BLaER1 (cell line): ENCODE data around the gene KLHDC10.
"Not testable (repeated sequence)": the region's sequence is repeated elsewhere in the genome, so short reads cannot be mapped to it uniquely, and the experiment has no call there.

Source experiments
- H3K27ac ChIP-seq: shearing (Covaris generic); formaldehyde crosslinking; 2 replicates; pipeline ENCODE4 v1.8.1; 2022
- H3K27me3 ChIP-seq: shearing (Covaris generic); formaldehyde crosslinking; 2 replicates; pipeline ENCODE4 v1.8.1; 2022
- H3K36me3 ChIP-seq: shearing (Covaris generic); formaldehyde crosslinking; 2 replicates; pipeline ENCODE4 v1.8.1; 2022
- H3K4me1 ChIP-seq: shearing (Covaris generic); formaldehyde crosslinking; 2 replicates; pipeline ENCODE4 v1.8.1; 2022
- H3K4me2 ChIP-seq: shearing (Covaris generic); formaldehyde crosslinking; 2 replicates; pipeline ENCODE4 v1.8.1; 2022
- H3K4me3 ChIP-seq: shearing (Covaris generic); formaldehyde crosslinking; 2 replicates; pipeline ENCODE4 v1.8.1; 2022
- H3K9ac ChIP-seq: shearing (Covaris generic); formaldehyde crosslinking; 2 replicates; pipeline ENCODE4 v1.8.1; 2022
- H3K9me3 ChIP-seq: shearing (Covaris generic); formaldehyde crosslinking; 2 replicates; pipeline ENCODE4 v1.8.1; 2022
- H4K20me1 ChIP-seq: shearing (Covaris generic); formaldehyde crosslinking; 2 replicates; pipeline ENCODE4 v1.8.1; 2022
- Cebpa-rat ChIP-seq: shearing (Covaris generic); IDR thresholded peaks from 2 replicates; pipeline ENCODE4 v1.8.1; 2022

Gene KLHDC10

DNA sequence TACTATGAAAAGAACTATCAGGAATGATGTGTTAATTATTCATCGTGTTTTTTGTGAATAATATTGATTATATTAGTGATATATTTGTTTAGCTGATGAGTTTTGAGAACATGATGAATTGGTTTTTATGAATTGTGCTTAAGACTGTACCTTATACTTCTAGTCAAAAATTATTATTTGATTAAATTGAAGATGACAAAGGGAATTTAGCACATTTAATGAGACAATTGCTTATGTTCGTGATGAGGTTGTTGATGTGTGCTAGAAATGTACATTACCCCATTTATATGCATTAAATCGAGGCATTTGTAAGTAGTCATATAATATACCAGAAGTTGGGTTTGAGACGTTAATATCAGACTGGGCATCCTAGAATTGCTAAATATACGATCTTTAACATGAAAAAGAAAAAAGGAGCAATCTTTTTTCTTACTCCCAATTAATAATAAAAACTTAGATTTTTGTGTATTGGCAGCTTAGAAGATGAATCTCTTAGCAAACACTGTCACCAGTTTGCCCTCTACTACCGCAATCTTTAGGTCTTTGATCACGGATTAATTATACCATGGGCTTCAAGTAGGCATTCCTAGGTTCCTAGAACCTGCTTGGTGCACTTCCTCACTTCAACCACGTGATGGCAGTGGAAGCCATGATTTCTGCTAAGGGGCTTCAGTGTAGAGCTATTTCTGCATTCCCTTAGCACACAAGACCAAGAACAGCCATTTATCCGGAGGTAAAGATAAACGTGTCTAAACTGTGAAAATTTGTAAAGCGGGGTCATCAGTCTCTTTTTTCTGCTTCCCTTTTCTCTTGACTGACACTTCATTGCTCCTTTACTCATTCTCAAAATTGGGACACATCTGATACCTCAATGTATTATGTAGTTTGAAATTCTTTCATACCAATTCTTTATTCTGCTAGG lies 1.6 kb downstream of the KLHDC10 start:
- Histone ChIP-seq H3K27ac (no peak overlapping the region), H3K36me3 (peaks cover 15% of the 10 kb centered on the region), H4K20me1 (peaks cover 62% of the 10 kb centered on the region), H3K27me3 (no peaks in the 10 kb centered on the region), H3K4me1 (peaks cover 23% of the 10 kb centered on the region), H3K4me3 (peak overlapping the region; percentile 91), H3K9ac (peak overlapping the region; percentile 88; the same call in 1 of the 2 replicates), H3K4me2 (peak overlapping the region; percentile 95), H3K9me3 (no peaks in the 10 kb centered on the region)
- TF ChIP-seq Cebpa-rat = no peak

DNA sequence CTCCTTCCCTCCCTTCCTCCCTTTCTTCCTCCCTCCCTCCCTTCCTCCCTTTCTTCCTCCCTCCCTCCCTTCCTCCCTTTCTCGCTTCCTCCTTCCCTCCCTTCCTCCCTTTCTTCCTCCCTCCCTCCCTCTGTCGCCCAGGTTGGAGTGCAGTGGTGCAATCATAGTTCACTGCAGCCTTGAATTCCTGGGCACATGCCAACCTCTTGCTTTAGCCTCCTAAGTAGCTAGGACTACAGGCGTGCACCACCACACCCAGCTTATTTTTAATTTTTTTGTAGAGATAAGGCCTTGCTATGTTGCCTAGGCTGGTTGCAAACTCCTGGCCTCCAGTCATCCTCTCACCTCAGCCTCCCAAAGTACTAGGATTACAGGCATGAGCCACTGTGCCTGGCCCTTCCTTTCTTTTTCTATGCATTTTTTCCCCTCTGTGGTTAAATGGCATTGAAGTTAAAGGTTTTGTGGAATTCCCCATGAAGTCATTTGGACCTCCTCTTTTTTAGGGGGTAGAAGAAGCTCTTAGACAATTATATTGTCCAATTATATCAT lies 9.6 kb downstream of the KLHDC10 start:
- H3K9me3 ChIP-seq = peaks cover 16% of the 10 kb centered on the region
- no peak overlapping the region for H3K4me3 ChIP-seq
- no peak overlapping the region for H3K9ac ChIP-seq
- peaks cover 82% of the 10 kb centered on the region for H4K20me1 ChIP-seq
- H3K4me2 ChIP-seq = no peak overlapping the region
- no peak overlapping the region for H3K27ac ChIP-seq
- H3K27me3 ChIP-seq = no peaks in the 10 kb centered on the region
- no peak for TF ChIP-seq Cebpa-rat
- peaks cover 34% of the 10 kb centered on the region for H3K36me3 ChIP-seq
- H3K4me1 ChIP-seq = no peaks in the 10 kb centered on the region

DNA sequence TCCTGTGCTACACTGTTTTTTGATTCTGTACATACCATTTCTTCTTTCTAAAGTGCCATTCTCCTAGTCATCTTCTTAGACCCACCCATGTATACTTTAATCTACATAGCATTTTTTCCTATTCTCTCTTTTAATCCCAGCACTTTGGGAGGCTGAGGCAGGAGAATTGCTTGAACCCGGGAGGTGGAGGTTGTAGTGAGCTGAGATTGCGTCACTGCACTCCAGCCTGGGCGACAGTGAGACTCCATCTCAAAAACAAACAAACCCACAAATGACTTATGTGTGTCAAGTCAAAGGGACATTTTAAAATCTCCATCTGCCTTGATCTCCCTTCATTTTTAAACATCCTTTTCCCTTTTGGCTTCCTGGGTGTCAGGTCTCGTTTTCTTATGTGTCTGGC lies 13.2 kb downstream of the KLHDC10 start:
- H3K27me3 ChIP-seq, H3K9ac ChIP-seq: not testable (repeated sequence)

DNA sequence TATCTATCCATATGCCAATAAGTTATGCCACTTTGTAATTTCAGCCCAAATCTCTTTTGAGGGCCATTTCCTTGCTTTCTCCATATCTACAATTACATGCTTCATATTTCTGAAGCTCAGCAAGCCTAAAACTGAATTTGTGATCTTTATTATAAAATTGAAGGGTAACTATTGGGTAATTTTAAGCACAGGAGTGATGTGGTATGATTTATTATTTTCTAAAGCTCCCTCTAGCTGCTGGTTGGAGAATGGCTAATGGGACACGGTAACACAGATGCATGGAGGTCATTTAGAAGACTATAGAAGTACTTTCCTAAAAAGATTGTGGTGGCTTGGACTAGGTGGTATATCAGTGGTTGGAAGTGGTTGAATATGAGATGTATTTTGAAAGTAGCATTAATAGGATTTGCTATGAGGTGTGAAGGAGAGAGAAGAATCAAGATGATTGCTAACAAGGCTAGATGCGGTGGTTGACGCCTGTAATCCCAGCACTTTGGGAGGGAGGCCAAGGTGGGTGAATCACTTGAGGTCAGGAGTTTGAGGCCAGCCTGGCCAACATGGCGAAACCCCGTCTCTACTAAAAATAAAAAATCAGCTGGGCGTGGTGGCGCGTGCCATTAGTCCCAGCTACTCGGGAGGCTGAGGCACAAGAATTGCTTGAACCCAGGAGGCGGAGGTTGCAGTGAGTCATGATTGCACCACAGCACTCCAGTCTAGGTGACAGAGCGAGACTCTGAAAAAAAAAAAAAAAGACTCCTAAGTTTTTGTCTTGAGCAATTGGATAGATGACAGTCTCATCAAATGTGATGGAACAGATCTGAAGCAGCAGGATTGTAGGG lies 13.9 kb downstream of the KLHDC10 start:
- H3K27me3 ChIP-seq = no peaks in the 10 kb centered on the region
- no peak for TF ChIP-seq Cebpa-rat
- H3K4me3 ChIP-seq = no peak overlapping the region
- peaks cover 24% of the 10 kb centered on the region for H3K36me3 ChIP-seq
- H3K4me2 ChIP-seq = no peak overlapping the region
- peaks cover 90% of the 10 kb centered on the region for H4K20me1 ChIP-seq
- H3K4me1 ChIP-seq = no peaks in the 10 kb centered on the region
- H3K27ac ChIP-seq = no peak overlapping the region
- H3K9ac ChIP-seq = no peak overlapping the region
- peaks cover 9% of the 10 kb centered on the region for H3K9me3 ChIP-seq

More for the DNA sequence above, 13.2 kb downstream of the KLHDC10 start:
- Histone ChIP-seq H4K20me1 (peaks cover 90% of the 10 kb centered on the region), H3K36me3 (peaks cover 30% of the 10 kb centered on the region), H3K9me3 (peaks cover 10% of the 10 kb centered on the region)
- H3K27ac ChIP-seq, H3K4me3 ChIP-seq, H3K4me1 ChIP-seq, H3K4me2 ChIP-seq: not testable (repeated sequence)

DNA sequence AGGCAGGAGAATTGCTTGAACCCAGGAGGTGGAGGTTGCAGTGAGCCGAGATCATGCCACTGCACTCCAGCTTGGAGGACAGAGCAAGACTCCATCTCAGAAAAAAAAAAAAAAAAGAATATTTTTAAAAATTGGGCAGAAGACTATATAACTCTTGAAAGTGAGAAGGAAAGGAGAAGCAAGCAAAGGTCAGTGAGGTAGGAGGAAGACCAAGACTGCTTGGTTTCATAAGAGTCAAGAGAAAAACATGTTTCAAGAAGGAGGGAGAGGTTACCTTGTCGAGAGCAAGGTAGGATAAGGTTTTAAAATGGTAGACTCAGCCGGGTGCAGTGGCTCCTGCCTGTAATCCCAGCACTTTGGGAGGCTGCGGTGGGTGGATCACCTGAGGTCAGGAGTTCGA lies 14.9 kb downstream of the KLHDC10 start:
- not testable (repeated sequence) for H3K4me2 ChIP-seq, H3K27ac ChIP-seq, H3K9me3 ChIP-seq, H3K27me3 ChIP-seq, H3K4me3 ChIP-seq, H3K9ac ChIP-seq, H3K4me1 ChIP-seq
- peaks cover 26% of the 10 kb centered on the region for H3K36me3 ChIP-seq
- H4K20me1 ChIP-seq = peaks cover 96% of the 10 kb centered on the region

DNA sequence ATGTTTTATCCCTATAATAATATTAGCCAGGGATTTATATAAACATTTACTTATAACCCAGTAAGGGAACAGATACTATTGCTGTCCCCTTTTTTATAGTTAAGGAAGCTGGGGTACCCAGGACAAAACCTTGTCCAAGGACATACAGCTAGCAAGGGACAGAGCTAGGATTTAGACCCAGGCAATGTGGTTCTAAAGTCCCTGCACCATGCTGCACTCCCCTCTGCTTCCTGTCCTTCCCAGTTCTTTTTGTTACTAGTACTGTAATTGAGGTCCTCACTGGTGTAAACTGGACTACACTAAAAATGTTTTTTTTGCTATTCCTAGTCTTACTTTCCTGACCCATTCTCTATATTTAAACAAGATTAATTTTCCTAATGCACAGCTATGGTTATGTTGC lies 16.6 kb downstream of the KLHDC10 start:
- Histone ChIP-seq H3K36me3 (peaks cover 30% of the 10 kb centered on the region), H3K4me2 (no peak overlapping the region), H4K20me1 (peaks cover 93% of the 10 kb centered on the region), H3K9me3 (no peaks in the 10 kb centered on the region), H3K27ac (no peak overlapping the region), H3K9ac (no peak overlapping the region), H3K4me1 (no peaks in the 10 kb centered on the region), H3K4me3 (no peak overlapping the region), H3K27me3 (no peaks in the 10 kb centered on the region)
- TF ChIP-seq Cebpa-rat = no peak

DNA sequence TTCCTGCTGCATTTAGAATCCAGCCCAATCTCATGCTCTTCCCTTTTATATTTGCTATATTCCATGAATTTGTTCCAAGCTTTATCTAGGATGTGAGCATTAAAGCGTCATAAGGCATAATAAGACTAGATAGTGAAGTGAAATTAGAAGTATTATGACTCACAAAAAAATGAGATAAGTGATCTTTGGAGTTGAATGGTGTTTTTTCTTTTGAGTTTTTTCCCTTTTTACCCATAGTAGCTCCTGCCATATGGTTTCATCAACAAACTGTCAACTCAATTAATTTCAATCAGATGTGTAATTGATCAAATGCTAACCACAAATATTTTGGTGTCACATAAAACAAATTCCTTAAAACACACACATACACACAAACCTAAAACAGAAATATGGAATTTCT lies 17.0 kb downstream of the KLHDC10 start:
- Histone ChIP-seq H3K9ac (no peak overlapping the region), H3K4me1 (no peaks in the 10 kb centered on the region), H3K27ac (no peak overlapping the region)

DNA sequence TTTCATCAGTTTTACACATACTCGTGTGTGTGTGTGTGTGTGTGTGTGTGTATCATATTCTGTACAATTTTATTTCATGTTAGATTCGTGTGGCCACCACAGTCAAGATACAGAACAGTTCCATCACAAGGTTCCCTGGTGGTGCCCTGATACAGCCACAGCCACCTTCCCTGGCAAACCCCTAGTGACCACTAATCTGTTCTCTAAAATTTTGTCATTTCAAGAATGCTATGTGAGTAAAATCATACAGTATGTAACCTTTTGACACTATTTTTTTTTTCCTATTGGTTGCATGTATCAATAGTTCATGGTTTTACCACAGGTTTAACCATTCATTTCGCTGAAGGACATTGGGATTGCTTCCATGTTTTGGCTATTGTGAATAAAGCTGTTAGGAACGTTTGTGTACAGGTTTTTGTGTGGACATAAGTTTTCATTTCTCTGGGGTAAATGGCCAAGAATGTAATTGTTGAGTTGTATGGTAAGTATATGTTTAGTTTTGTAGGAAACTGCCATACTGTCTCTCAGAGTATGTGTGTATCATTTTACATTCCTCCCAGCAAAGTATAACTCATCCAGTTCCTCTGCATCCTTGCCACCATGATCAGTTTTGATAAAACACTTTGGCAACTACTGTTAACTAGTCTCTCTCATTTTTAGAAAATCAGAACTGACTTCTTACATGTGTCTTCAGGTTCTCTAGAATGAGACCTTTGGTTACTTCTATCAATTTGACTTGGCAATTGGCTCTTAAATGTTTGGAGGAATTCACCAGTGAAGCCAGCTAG lies 20.6 kb downstream of the KLHDC10 start:
- H3K4me2 ChIP-seq = no peak overlapping the region

More for the DNA sequence above, 17.0 kb downstream of the KLHDC10 start:
- peaks cover 30% of the 10 kb centered on the region for H3K36me3 ChIP-seq
- no peak overlapping the region for H3K4me2 ChIP-seq
- H3K9me3 ChIP-seq = no peaks in the 10 kb centered on the region
- no peak overlapping the region for H3K4me3 ChIP-seq
- no peaks in the 10 kb centered on the region for H3K27me3 ChIP-seq
- peaks cover 92% of the 10 kb centered on the region for H4K20me1 ChIP-seq
- TF ChIP-seq Cebpa-rat = no peak

DNA sequence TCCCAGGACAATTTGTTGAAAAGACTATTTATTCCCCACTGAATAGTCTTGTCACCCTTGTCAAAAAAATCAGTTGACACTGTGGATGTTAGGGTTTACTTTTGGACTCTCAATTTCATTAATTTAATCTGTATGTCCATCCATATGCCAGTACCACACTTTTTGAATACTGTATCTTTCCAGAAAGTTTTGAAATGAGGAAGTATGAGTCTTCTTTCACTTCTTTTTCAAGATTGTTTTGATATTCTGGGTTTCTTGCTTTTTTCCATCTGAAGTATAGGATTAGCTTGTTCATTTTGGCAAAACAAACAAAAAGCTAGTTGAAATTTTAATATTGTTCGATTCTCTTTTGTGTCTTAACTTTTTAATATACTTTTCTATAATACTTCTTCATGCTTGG lies 21.7 kb downstream of the KLHDC10 start:
- peaks cover 92% of the 10 kb centered on the region for H4K20me1 ChIP-seq
- H3K4me2 ChIP-seq = no peak overlapping the region
- H3K4me1 ChIP-seq = no peaks in the 10 kb centered on the region
- no peak overlapping the region for H3K4me3 ChIP-seq
- H3K9me3 ChIP-seq = no peaks in the 10 kb centered on the region
- H3K27me3 ChIP-seq = no peaks in the 10 kb centered on the region
- H3K36me3 ChIP-seq = peaks cover 10% of the 10 kb centered on the region; the same call in 1 of the 2 replicates
- no peak for TF ChIP-seq Cebpa-rat
- no peak overlapping the region for H3K27ac ChIP-seq
- no peak overlapping the region for H3K9ac ChIP-seq

More for the DNA sequence above, 20.6 kb downstream of the KLHDC10 start:
- Histone ChIP-seq H3K4me1 (no peaks in the 10 kb centered on the region), H3K9me3 (no peaks in the 10 kb centered on the region), H4K20me1 (peaks cover 92% of the 10 kb centered on the region), H3K9ac (no peak overlapping the region), H3K36me3 (peaks cover 10% of the 10 kb centered on the region; the same call in 1 of the 2 replicates), H3K27ac (no peak overlapping the region), H3K4me3 (no peak overlapping the region), H3K27me3 (no peaks in the 10 kb centered on the region)
- TF ChIP-seq Cebpa-rat = no peak
